ENCODE data around the gene ITGA3. TPM values are rescaled to one million over a fixed set of nuclear protein-coding genes. Genes with fewer than 3 reads are reported as not detected.

Gene ITGA3
- total RNA-seq, 1 experiment from 2014 or later: 539 TPM

GRCh38 chr17:50098583-50098982, 42.7 kb downstream of the ITGA3 start:
- no peak for TF ChIP-seq CTCF (IDR thresholded peaks at IDR 0.05; ENCODE audit: unreplicated experiment)
- H3K4me3 Mint-ChIP-seq (ENCODE audit: low read depth, unreplicated experiment): no peak overlapping the region
- no peaks in the 10 kb centered on the region for H3K27me3 Mint-ChIP-seq (ENCODE audit: unreplicated experiment)
- peaks cover 75% of the 10 kb centered on the region for H3K4me1 Mint-ChIP-seq (ENCODE audit: low read depth, unreplicated experiment)
- H3K9me3 Mint-ChIP-seq (ENCODE audit: low read depth, unreplicated experiment): no peaks in the 10 kb centered on the region
- CTCF ChIA-PET: interaction anchor here (0.6 kb wide), 1 partner anchor 1065 kb away, joined by 4 read pairs; no protein-coding TSS in a partner anchor
- intact Hi-C loops (cut with micrococcal nuclease; ENCODE audit: unreplicated experiment): no loop called here
- no TSS peak for BruUV-seq (replicated peaks)
- H3K36me3 Mint-ChIP-seq (ENCODE audit: insufficient read depth, unreplicated experiment): peaks cover 57% of the 10 kb centered on the region
- H3K27ac Mint-ChIP-seq (ENCODE audit: unreplicated experiment): peak overlapping the region; percentile 2
- DNase-seq: no peak

- no peak for TF ChIP-seq CTCF (IDR thresholded peaks at IDR 0.05; ENCODE audit: unreplicated experiment)
- intact Hi-C loops (cut with micrococcal nuclease; ENCODE audit: unreplicated experiment): no loop called here
- CTCF ChIA-PET: interaction anchor here (0.6 kb wide), 1 partner anchor 1065 kb away, joined by 4 read pairs; no protein-coding TSS in a partner anchor
- Mint-ChIP-seq H3K9me3 (ENCODE audit: low read depth, unreplicated experiment) (no peaks in the 10 kb centered on the region), H3K27ac (ENCODE audit: unreplicated experiment) (peak overlapping the region; percentile 2), H3K4me1 (ENCODE audit: low read depth, unreplicated experiment) (peaks cover 72% of the 10 kb centered on the region), H3K27me3 (ENCODE audit: unreplicated experiment) (no peaks in the 10 kb centered on the region), H3K36me3 (ENCODE audit: insufficient read depth, unreplicated experiment) (peaks cover 53% of the 10 kb centered on the region), H3K4me3 (ENCODE audit: low read depth, unreplicated experiment) (no peak overlapping the region)
- BruUV-seq (replicated peaks): no TSS peak
- no peak for DNase-seq
These were observed 43.1 kb downstream of the ITGA3 start for GRCh38 chr17:50099003-50099402.

GRCh38 chr17:50100480-50100883, 44.6 kb downstream of the ITGA3 start:
- no peak for DNase-seq
- no TSS peak for BruUV-seq (replicated peaks)
- intact Hi-C loops (cut with micrococcal nuclease; ENCODE audit: unreplicated experiment): no loop called here
- Mint-ChIP-seq H3K27ac (ENCODE audit: unreplicated experiment) (no peak overlapping the region), H3K27me3 (ENCODE audit: unreplicated experiment) (no peaks in the 10 kb centered on the region), H3K4me3 (ENCODE audit: low read depth, unreplicated experiment) (peak overlapping the region; percentile 26), H3K9me3 (ENCODE audit: low read depth, unreplicated experiment) (no peaks in the 10 kb centered on the region), H3K4me1 (ENCODE audit: low read depth, unreplicated experiment) (peaks cover 57% of the 10 kb centered on the region), H3K36me3 (ENCODE audit: insufficient read depth, unreplicated experiment) (peaks cover 38% of the 10 kb centered on the region)
- TF ChIP-seq CTCF (IDR thresholded peaks at IDR 0.05; ENCODE audit: unreplicated experiment): no peak
- CTCF ChIA-PET: interaction anchor here (0.8 to 1.2 kb wide), 2 partner anchors 13 to 17 kb away, joined by 3 read pairs; no protein-coding TSS in a partner anchor

GRCh38 chr17:50100921-50101345, 45.0 kb downstream of the ITGA3 start:
- H3K36me3 Mint-ChIP-seq (ENCODE audit: insufficient read depth, unreplicated experiment): peaks cover 34% of the 10 kb centered on the region
- DNase-seq: peak; percentile 44
- no peaks in the 10 kb centered on the region for H3K9me3 Mint-ChIP-seq (ENCODE audit: low read depth, unreplicated experiment)
- CTCF ChIA-PET: interaction anchor here (0.8 to 1.2 kb wide), 2 partner anchors 13 to 16 kb away, joined by 3 read pairs; no protein-coding TSS in a partner anchor
- no peaks in the 10 kb centered on the region for H3K27me3 Mint-ChIP-seq (ENCODE audit: unreplicated experiment)
- peak overlapping the region; percentile 26 for H3K4me3 Mint-ChIP-seq (ENCODE audit: low read depth, unreplicated experiment)
- peak overlapping the region; percentile 43 for H3K27ac Mint-ChIP-seq (ENCODE audit: unreplicated experiment)
- TF ChIP-seq CTCF (IDR thresholded peaks at IDR 0.05; ENCODE audit: unreplicated experiment): no peak
- peaks cover 52% of the 10 kb centered on the region for H3K4me1 Mint-ChIP-seq (ENCODE audit: low read depth, unreplicated experiment)
- no TSS peak for BruUV-seq (replicated peaks)
- intact Hi-C loops (cut with micrococcal nuclease; ENCODE audit: unreplicated experiment): no loop called here
